Effector CD8-positive, alpha-beta T cell (primary cell): ENCODE data around the gene NOP58.
"Not testable (repeated sequence)": the region's sequence is repeated elsewhere in the genome, so short reads cannot be mapped to it uniquely, and the experiment has no call there.

ENCODE experiments used
- DNase-seq: peaks from one replicate; lab custom pipeline; 2025; lab: John Stamatoyannopoulos, UW

NOP58 gene

GRCh38 chr2:202306034-202306433, 40.5 kb downstream of the NOP58 start:
- no peak for DNase-seq

- no peak for DNase-seq
These were observed 42.1 kb downstream of the NOP58 start for GRCh38 chr2:202307690-202308089.

GRCh38 chr2:202311823-202312388, 46.3 kb downstream of the NOP58 start:
- DNase-seq = no peak

- DNase-seq = no peak
These were observed 48.6 kb downstream of the NOP58 start for GRCh38 chr2:202314116-202314515.

GRCh38 chr2:202317080-202317857, 51.7 kb downstream of the NOP58 start:
- no peak for DNase-seq

- DNase-seq = not testable (repeated sequence)
These were observed 54.8 kb downstream of the NOP58 start for GRCh38 chr2:202320362-202320761.

- DNase-seq = no peak
These were observed 56.9 kb downstream of the NOP58 start for GRCh38 chr2:202322435-202322834.

GRCh38 chr2:202327858-202328257, 62.3 kb downstream of the NOP58 start:
- DNase-seq = no peak

- no peak for DNase-seq
These were observed 70.4 kb downstream of the NOP58 start for GRCh38 chr2:202335791-202336467.

- DNase-seq = no peak
These were observed 71.6 kb downstream of the NOP58 start for GRCh38 chr2:202337151-202337550.

GRCh38 chr2:202337706-202338346, 72.3 kb downstream of the NOP58 start:
- DNase-seq = no peak

GRCh38 chr2:202339071-202339870, 73.7 kb downstream of the NOP58 start:
- no peak for DNase-seq

- no peak for DNase-seq
These were observed 78.6 kb downstream of the NOP58 start for GRCh38 chr2:202344178-202344577.

- DNase-seq = no peak
These were observed 80.6 kb downstream of the NOP58 start for GRCh38 chr2:202346180-202346579.
